ENCODE measurements around the gene DDHD1.

- no peak for TF ChIP-seq POLR2A (IDR thresholded peaks at IDR 0.05)
- no peak for TF ChIP-seq CTCF (IDR thresholded peaks at IDR 0.05)
Measured at GRCh38 chr14:53168786-53169185, 15.7 kb upstream of the DDHD1 start.

All from adrenal gland (tissue), 5 donors.